ENCODE data around the gene FAM217B.
"Not testable (repeated sequence)": the region's sequence is repeated elsewhere in the genome, so short reads cannot be mapped to it uniquely, and the experiment has no call there.

FAM217B gene

GRCh38 chr20:59939052-59939878, 924 bp upstream of the FAM217B start:
- DNase-seq (ENCODE audit: low spot score) = no peak

- peak; percentile 9 for DNase-seq (ENCODE audit: low spot score)
Measured at GRCh38 chr20:59939879-59940128, 385 bp upstream of the FAM217B start.

- no peak for DNase-seq (ENCODE audit: low spot score)
Measured at GRCh38 chr20:59940956-59941294, 736 bp downstream of the FAM217B start.

GRCh38 chr20:59942245-59942644, 2.1 kb downstream of the FAM217B start:
- DNase-seq (ENCODE audit: low spot score) = no peak

- no peak for DNase-seq (ENCODE audit: low spot score)
Measured at GRCh38 chr20:59944726-59945125, 4.5 kb downstream of the FAM217B start.

- no peak for DNase-seq (ENCODE audit: low spot score)
Measured at GRCh38 chr20:59945175-59945574, 5.0 kb downstream of the FAM217B start.

GRCh38 chr20:59945731-59946130, 5.5 kb downstream of the FAM217B start:
- no peak for DNase-seq (ENCODE audit: low spot score)

- no peak for DNase-seq (ENCODE audit: low spot score)
Measured at GRCh38 chr20:59947376-59947775, 7.2 kb downstream of the FAM217B start.

- DNase-seq (ENCODE audit: low spot score) = no peak
Measured at GRCh38 chr20:59948212-59948611, 8.0 kb downstream of the FAM217B start.

GRCh38 chr20:59948828-59949720, 8.9 kb downstream of the FAM217B start:
- peak; percentile 11 for DNase-seq (ENCODE audit: low spot score)

- DNase-seq (ENCODE audit: low spot score) = no peak
Measured at GRCh38 chr20:59949911-59950310, 9.7 kb downstream of the FAM217B start.

GRCh38 chr20:59954718-59955117, 14.5 kb downstream of the FAM217B start:
- no peak for DNase-seq (ENCODE audit: low spot score)

GRCh38 chr20:59955131-59955796, 15.1 kb downstream of the FAM217B start:
- no peak for DNase-seq (ENCODE audit: low spot score)

GRCh38 chr20:59957568-59957967, 17.4 kb downstream of the FAM217B start:
- not testable (repeated sequence) for DNase-seq (ENCODE audit: low spot score)

- DNase-seq (ENCODE audit: low spot score) = no peak
Measured at GRCh38 chr20:59958123-59958522, 17.9 kb downstream of the FAM217B start, which contains the start of gene CDH26. TSS of gene CDH26 (plus strand) at chr20:59958423. CDS start at chr20:59958727, 304 bp downstream.

- no peak for DNase-seq (ENCODE audit: low spot score)
Measured at GRCh38 chr20:59958626-59959025, 18.4 kb downstream of the FAM217B start.

GRCh38 chr20:59961423-59961822, 21.2 kb downstream of the FAM217B start:
- DNase-seq (ENCODE audit: low spot score) = no peak

- DNase-seq (ENCODE audit: low spot score) = no peak
Measured at GRCh38 chr20:59962155-59962554, 22.0 kb downstream of the FAM217B start.

- no peak for DNase-seq (ENCODE audit: low spot score)
Measured at GRCh38 chr20:59966428-59966827, 26.2 kb downstream of the FAM217B start.

GRCh38 chr20:59971428-59971827, 31.2 kb downstream of the FAM217B start:
- no peak for DNase-seq (ENCODE audit: low spot score)

GRCh38 chr20:59972037-59972801, 32.0 kb downstream of the FAM217B start:
- no peak for DNase-seq (ENCODE audit: low spot score)

Measured in germinal center (tissue), 1 donor.